HG03103 (cell line): Measurements from ENCODE around the gene MGAT5B.

Experiments
- ATAC-seq: cut with Tn5 transposase; IDR thresholded peaks from one replicate; pipeline ENCODE4 v1.9.1; 2021; ENCODE audit warnings: low read depth; ENCODE audit not compliant: unreplicated experiment

MGAT5B gene

DNA sequence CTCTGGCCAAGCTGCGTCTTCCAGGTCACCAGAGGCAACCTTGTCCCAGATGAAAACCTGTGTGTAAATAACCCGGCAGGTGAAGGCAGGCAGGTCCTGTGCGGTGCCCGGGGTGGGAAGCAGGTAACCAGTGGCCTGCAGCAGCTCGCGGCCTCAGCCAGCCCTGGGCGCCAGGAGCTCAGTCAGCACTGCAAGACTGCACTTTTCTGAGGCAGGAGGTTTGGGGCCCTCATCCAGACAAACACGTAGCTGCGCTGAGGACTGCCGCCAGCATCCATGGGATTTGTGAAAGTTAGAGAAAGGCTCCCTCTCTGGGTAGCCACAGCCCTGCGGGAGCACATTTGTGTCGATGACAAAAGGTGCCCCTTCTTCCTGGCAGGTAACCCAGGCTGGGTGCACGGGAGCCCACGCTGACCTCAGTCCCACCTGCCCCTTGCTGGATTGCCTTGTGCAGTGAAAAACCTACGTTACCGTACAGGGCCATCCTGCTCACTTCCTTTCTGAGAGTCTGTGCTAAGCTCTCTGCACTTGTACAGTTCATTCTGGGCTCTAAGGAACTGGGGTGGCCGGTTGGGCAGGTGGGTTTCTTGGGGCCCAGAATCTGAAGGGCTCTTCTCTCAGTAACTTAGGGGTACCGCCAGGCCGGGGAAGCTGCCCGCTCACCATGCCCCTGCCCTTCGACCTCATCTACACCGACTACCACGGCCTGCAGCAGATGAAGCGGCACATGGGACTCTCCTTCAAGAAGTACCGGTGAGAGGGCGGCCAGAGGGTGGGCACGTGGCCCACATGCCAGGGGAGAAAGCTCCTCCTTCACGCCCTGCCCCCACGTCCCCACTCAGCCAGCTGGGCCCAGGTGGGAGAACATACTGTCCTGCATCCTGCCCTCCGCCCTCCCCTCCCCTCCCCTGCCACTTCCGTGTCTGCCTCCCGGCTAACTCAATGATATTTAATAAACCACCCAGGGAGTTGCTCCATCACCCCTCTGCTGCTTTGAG is 56.4 kb downstream of the MGAT5B start:
- no peak for ATAC-seq

GRCh38 chr17:76925441-76925891 is 57.3 kb downstream of the MGAT5B start:
- ATAC-seq = no peak

GRCh38 chr17:76926237-76926866 is 58.1 kb downstream of the MGAT5B start:
- no peak for ATAC-seq

DNA sequence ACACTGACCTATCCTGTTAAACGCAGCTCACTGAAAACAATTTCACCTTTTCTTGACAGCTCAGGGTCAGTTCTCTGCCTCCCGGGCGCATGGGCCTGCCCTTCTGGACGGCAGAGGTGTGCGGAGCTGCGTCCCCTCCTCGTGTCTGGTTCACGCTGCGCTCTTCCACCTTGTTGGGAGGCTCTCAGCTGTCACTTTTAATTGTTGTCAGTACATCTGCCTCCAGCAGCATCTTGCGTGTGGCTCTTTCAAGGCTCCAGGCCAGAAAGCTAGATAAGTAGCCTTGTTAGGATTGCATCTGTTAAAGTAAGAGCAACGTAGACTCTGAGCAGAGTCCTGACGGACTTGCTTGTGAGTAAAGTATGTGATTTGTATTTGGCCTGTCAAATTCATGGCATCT is 59.4 kb downstream of the MGAT5B start:
- ATAC-seq = no peak

GRCh38 chr17:76927982-76928381 is 59.8 kb downstream of the MGAT5B start:
- no peak for ATAC-seq

- ATAC-seq = no peak
Measured at GRCh38 chr17:76929148-76929547, 60.9 kb downstream of the MGAT5B start.

GRCh38 chr17:76929601-76930000 is 61.4 kb downstream of the MGAT5B start:
- ATAC-seq = no peak

DNA sequence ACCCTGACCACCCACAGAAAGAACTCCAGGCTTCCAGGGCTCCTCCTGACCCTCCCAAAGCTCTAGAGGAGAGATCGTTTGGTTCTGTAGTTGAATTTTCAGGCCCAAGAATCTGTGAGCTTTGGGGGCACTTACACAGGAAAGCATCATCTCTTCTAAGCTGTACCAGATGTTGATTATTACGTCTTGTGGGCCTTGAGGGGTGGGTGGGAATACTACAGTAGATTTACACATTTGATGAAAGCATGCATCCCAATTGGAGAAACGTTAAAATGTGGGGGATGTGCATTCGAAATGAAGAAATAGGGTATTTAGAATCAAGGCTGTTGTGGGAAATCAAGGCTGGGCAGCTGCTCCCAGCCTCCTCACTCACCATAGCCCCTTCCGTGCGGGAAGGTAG is 61.9 kb downstream of the MGAT5B start:
- ATAC-seq = no peak

DNA sequence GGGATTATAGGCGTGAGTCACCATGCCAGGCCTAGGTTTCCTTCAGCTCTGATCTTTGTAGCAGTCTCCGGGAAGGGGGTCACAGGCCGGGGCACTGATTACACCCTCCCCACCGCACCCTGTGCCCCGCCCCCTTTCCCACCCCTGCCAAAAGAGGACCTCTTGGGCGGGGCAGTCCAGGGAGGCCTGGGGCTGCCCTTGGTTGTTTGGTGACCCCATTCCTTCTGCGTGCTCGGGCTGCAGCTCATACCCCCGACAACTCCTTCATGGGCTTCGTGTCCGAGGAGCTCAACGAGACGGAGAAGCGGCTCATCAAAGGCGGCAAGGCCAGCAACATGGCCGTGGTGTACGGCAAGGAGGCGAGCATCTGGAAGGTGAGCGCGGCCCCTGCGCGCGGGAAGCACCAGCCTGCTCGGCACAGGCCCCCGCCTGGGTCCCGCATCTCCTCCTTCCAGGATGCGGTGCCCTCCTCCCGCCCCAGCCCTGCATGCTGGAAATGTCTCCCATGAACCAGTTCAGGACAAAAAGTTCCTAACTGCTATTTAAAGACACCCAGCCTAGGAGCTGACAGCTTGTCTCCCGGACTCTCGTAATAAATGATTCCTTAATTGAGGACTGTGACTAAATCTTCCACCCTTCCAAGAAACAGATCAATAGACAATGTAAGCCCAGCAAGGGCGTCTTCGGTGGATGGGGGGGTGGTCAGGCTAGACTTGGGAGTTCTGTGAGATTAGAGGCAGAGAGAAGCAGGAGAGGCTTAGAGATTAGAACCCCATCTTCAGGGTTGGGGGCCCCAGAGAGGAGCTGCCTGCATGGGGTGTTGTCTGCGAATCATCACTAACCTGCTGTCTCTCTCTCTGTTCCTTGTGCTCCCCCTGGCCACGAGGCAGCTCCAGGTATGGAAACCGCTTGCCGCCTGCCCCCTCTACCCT is 64.5 kb downstream of the MGAT5B start:
- no peak for ATAC-seq

- no peak for ATAC-seq
Measured at GRCh38 chr17:76934561-76935320, 66.5 kb downstream of the MGAT5B start.

DNA sequence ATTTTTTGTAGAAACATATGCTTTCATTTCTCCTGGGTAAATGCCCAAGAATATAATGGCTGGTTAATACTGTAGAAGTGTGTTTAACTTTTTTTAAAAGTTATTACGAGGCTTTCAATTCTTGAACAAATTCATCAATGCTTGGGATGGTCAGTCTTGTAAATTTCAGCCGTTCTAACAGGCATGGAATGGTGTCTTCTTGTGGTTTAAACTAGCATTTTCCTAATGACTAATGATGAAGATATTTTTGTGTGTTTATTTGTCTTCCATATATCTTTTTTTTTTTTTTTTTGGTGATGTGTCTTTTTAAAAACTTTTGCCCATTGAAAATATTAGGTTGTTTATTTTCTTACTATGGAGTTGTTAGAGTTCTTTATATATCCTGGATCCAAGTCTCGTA is 67.1 kb downstream of the MGAT5B start:
- no peak for ATAC-seq

DNA sequence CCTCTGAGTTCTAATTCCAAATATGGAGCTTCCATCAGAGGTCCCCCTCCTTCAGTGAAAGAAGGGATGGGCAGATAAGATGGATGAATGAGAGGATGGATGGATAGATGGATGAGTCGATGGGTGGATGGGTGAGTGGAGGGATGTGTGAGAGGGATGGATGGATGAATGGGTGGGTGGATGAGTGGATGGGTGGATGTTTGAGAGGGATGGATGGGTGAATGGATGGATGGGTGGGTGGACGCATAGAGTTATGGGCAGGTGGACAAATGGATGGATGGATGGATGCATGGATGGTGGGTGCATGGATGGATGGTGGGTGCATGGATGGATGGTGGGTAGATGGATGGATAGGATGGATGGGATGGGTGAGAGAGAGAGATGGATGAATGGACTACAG is 69.0 kb downstream of the MGAT5B start:
- ATAC-seq = no peak

DNA sequence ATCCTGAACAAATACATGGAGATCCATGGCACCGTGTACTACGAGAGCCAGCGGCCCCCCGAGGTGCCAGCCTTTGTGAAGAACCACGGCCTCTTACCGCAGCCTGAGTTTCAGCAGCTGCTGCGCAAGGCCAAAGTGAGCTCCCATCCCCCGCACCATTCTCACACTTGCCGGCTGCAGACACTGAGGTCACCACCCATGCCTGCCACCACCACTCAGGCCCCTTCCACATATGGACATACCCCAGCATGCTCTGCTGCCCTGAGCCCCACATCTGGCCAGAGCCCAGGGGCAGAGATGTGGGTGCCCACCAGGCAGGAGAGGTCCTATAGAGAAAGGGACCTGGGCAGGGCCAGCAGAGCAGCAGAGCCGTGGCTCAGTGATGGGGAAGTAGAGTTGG is 69.8 kb downstream of the MGAT5B start:
- ATAC-seq = no peak

DNA sequence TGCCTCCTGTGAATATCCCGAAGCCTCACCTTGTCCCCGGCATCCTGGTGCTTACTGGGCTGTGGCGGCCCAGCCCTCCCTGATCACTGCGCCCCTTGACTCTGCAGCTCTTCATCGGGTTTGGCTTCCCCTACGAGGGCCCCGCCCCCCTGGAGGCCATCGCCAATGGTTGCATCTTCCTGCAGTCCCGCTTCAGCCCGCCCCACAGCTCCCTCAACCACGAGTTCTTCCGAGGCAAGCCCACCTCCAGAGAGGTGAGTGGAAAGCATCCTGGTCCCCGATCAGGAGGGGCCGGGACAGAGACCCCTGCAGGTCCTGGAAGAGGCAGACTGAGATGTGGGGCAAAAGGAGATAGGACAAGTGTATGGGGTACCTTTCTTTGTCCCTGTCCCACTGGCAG is 72.1 kb downstream of the MGAT5B start:
- ATAC-seq = no peak

DNA sequence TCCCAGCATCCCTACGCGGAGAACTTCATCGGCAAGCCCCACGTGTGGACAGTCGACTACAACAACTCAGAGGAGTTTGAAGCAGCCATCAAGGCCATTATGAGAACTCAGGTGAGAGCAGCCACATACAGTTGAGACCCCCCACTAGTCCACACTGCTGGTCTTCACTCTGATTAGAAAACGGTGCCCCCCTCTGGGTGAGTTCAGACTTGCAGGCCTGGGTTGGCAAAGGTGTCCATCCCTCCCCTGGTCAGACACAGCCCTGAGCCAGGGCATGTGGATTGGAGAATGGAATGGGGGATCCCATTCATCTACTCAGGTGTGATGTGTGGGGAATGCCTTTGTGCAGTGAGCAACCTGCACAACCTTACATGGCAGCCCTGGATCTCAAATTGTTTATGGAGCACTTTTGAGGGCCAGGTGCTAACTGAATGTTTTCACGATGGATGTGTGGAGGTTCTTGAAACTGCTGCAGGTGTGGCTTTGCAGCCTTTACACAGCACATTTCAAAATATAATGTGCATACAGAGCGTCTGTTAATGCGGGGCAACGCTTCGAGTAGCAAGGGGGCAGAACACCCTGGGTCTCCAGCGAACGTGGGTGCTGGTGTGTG is 72.6 kb downstream of the MGAT5B start:
- ATAC-seq = no peak

- no peak for ATAC-seq
Measured at GRCh38 chr17:76943202-76943601, 75.0 kb downstream of the MGAT5B start.

GRCh38 chr17:76943781-76944213 is 75.6 kb downstream of the MGAT5B start:
- ATAC-seq = no peak

DNA sequence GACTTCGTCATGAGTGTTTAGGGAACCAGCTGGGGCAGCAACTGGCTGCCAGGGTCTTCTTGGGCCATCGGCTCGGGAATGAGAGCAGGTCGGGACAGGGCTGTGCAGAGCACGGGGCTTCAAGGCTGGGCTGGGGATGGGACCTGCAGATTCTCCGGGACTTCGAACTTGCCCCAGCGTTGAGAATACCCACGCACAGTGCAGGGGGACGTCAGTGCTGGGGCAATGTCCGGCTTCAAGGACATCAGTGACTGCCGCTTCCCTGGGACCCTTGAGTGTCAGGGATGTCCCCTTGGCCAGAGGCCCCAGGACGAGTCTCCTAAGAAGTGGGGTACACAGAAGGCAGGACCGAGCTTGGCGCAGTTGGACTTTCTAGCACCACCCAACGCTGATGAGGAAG is 76.3 kb downstream of the MGAT5B start:
- ATAC-seq = no peak

- ATAC-seq = no peak
Measured at GRCh38 chr17:76946111-76946771, 78.0 kb downstream of the MGAT5B start.
